GM10248 (cell line): ENCODE data around the gene SMIM33.
A peak's percentile ranks its signal among the peaks of the same experiment; 100 is the strongest.
"Not testable (repeated sequence)": the region's sequence is repeated elsewhere in the genome, so short reads cannot be mapped to it uniquely, and the experiment has no call there.

Source experiments
- CTCF ChIA-PET: fragments of 300-600 bp; sonication (Branson Sonifier 250); formaldehyde crosslinking; extraction: SDS; loops from one replicate; lab custom pipeline; 2021; ENCODE audit warnings: antibody characterized with exemption; lab: Yijun Ruan, JAX
- POLR2A ChIA-PET: fragments of 350-650 bp; sonication (Branson Sonifier 250); formaldehyde crosslinking; extraction: SDS; loops from one replicate; lab custom pipeline; 2020; ENCODE audit warnings: antibody characterized with exemption; lab: Yijun Ruan, JAX
- DNase-seq: peaks from one replicate; pipeline ENCODE4 v3.0.0; 2012; ENCODE audit errors: extremely low spot score
- TF ChIP-seq, protein P1 (sequence below): IDR thresholded peaks from 2 replicates; pipeline ENCODE4 v1.5.1; 2012; ENCODE audit warnings: mild to moderate bottlenecking, low read depth; ENCODE audit errors: extremely low read depth, missing control alignments, control extremely low read depth

Gene SMIM33

GRCh38 chr5:139435676-139436075 lies 35.1 kb upstream of the SMIM33 start:
- ChIA-PET POLR2A (no interaction called here), CTCF (interaction anchor here (1.0 to 8.2 kb wide), 5 partner anchors 13 to 83 kb away, joined by 3 to 90 read pairs (median 4); partner anchors contain the start of gene STING1)
- TF ChIP-seq, protein P1, sequence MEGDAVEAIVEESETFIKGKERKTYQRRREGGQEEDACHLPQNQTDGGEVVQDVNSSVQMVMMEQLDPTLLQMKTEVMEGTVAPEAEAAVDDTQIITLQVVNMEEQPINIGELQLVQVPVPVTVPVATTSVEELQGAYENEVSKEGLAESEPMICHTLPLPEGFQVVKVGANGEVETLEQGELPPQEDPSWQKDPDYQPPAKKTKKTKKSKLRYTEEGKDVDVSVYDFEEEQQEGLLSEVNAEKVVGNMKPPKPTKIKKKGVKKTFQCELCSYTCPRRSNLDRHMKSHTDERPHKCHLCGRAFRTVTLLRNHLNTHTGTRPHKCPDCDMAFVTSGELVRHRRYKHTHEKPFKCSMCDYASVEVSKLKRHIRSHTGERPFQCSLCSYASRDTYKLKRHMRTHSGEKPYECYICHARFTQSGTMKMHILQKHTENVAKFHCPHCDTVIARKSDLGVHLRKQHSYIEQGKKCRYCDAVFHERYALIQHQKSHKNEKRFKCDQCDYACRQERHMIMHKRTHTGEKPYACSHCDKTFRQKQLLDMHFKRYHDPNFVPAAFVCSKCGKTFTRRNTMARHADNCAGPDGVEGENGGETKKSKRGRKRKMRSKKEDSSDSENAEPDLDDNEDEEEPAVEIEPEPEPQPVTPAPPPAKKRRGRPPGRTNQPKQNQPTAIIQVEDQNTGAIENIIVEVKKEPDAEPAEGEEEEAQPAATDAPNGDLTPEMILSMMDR = no peak
- no peak for DNase-seq

- DNase-seq = no peak
- POLR2A ChIA-PET = interaction anchor here (1.3 kb wide), 1 partner anchor 21 kb away, joined by 8 read pairs; no protein-coding TSS in a partner anchor
- TF ChIP-seq, protein P1 = no peak
- CTCF ChIA-PET = interaction anchor here (0.8 to 8.2 kb wide), 8 partner anchors 9 to 80 kb away, joined by 3 to 90 read pairs (median 4); no protein-coding TSS in a partner anchor
Measured at GRCh38 chr5:139438707-139439012, 32.1 kb upstream of the SMIM33 start.

DNA sequence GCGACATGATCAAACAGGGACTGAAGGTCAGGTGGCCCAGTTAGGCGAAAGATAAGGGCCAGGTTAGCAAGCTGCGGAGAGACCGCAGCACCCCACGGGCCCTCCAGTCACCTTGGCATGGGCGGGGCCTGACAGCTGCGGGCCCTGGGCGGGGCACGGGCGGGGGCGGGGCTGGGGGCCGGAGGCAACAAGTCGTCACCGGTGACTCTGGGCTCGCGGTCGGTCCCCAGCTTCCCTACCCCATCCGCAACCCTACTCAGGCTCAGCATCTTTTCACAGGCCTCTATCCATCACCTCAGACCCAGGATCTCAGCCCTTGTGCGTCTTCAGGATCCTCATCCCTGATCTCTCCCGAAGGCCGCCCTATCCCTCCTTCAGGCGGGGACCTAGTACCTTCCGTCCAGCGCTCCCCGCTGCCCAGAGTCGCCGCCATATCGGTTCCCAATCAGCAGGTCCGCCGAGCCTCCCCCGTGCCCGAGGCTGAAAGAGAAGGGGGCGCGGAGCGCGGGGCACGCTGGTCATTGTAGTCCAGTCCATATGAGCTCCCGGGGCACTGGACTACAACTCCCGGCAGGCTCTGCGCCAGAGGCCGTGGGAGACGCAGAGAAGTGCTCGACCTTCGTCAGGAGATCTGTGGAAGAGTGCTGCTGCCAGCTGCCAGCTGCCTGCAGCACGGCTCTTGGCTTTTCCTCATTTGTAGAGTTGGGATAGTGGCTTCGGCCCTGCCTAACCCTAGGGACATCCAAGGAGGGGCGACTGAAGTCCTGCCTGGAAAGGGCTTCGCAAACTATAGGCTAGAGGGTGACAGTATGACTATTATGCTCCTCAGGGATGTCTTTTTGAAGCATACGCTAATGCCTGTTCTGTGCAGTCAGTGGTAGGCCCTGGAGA lies 31.5 kb upstream of the SMIM33 start, which contains the start of gene DNAJC18:
DNAJC18 (minus strand) TSS at position 513 of the 891 bp plus-strand sequence; CDS start at position 433, 80 bp downstream.
- peak; percentile 94 for DNase-seq
- ChIA-PET CTCF (interaction anchor here (0.7 to 8.2 kb wide), 13 partner anchors 8 to 104 kb away, joined by 3 to 90 read pairs (median 4); no protein-coding TSS in a partner anchor), POLR2A (interaction anchor here (0.8 to 1.3 kb wide), 2 partner anchors 15 to 21 kb away, joined by 4 to 8 read pairs; no protein-coding TSS in a partner anchor)
- TF ChIP-seq, protein P1 = no peak

DNA sequence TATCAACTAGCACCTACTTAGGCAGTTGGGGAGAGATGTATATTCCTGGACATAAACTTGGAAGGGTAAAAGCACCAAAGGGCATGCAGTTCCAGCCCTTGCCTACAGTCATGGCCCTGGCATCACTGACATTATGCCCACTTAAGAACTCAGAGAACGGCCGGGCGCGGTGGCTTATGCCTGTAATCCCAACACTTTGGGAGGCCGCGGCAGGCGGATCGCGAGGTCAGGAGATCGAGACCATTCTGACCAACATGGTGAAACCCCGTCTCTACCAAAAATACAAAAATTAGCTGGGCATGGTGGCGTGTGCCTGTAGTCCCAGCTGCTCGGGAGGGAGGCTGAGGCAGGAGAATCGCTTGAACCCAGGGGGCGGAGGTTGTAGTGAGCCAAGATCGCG lies 30.4 kb upstream of the SMIM33 start:
- POLR2A ChIA-PET = not testable (repeated sequence)
- CTCF ChIA-PET = interaction anchor here (1.4 to 6.4 kb wide), 3 partner anchors 10 to 73 kb away, joined by 4 to 49 read pairs (median 5); no protein-coding TSS in a partner anchor

DNA sequence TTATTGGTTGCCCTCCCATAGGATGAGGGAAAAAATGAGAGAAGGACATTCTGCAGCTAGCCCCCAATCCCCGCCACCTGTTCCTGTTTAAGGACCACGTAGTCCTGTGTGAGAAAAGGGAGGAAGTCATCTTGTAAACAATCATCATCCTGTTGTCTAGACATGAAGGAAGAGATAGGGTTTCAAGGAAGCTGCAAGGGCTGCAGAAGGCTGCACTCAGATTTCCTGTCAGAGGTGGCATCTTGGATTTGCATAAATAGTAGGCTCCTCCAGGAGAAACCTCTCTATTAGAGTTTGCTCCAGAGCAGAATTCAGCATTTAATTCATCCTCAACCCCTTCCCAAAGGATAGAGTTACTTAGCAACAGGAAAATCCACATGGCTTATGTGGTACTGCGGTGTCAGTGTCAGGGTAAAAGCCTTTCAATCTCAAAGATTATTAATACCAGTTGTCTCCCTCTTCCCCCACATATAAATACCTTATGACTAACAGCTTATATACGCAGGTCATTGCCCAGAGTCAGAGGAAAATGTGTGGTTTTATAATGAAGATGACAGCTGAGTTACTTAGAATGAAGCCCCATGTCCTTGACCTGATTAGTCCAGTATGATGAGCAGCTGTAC lies 26.9 kb upstream of the SMIM33 start:
- TF ChIP-seq, protein P1 = no peak
- DNase-seq = no peak
- POLR2A ChIA-PET = no interaction called here
- CTCF ChIA-PET = interaction anchor here (0.8 to 2.7 kb wide), 6 partner anchors 9 to 321 kb away, joined by 3 to 10 read pairs (median 5); no protein-coding TSS in a partner anchor

More for the DNA sequence above, 30.4 kb upstream of the SMIM33 start:
- DNase-seq = not testable (repeated sequence)

DNA sequence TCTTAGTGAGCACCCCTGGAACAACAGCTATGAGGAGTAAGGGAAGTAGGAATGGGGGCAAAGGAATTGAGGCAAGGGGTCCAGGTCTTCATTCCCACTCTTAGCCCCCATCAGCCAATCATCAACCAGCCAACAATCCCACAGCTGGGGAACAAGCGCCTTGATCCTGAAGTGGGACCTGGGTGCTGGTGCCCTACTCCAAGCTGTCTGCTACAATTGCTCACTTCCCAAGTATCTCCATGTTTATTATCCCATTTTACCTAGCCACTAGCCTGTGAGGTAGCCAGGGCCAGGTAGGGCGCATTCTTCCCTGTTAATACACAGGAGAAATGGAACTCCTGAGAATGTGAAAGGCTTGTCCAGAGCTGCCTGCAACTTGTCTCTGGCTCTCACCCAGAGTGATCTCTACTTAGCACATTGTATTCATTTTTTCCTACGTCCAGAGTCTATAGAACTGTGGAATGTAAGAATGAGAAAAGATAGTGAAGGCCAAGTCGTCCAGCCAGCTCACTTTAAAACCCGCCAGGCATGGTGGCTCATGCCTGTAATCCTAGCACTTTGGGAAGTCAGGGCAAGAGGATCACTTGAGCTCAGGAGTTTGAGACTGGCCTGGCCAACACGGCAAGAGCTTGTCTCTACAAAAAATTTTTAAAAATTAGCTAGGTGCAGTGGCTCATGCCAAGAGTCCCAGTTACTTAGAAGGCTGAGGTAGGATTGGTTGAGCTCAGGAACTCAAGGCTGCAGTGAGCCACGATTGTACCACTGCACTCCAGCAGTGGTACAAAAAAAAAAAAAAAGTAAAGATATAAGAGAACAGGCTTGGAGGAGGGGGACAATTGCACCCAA lies 25.3 kb upstream of the SMIM33 start:
- CTCF ChIA-PET = interaction anchor here (1.0 to 2.7 kb wide), 6 partner anchors 10 to 68 kb away, joined by 3 to 10 read pairs (median 5); partner anchors contain the start of gene STING1
- TF ChIP-seq, protein P1 = no peak
- POLR2A ChIA-PET = no interaction called here
- DNase-seq = no peak
